Gastroesophageal sphincter (tissue), 3 donors: Measurements from ENCODE around the gene ELK4.

ENCODE experiments used
- CTCF ChIP-seq, 4 experiments: fragments of 200-600 bp in 2 of 4; fragments of 450-650 bp in 2 of 4; sonication (generic) in 1 of 4; IDR thresholded peaks; one replicate each; pipeline ENCODE4 v1.5.1; 2017 to 2019; ENCODE audit warnings: antibody characterized with exemption in 4 of 4, mild to moderate bottlenecking in 2 of 4, moderate library complexity in 2 of 4
- POLR2A ChIP-seq, 2 donors: fragments of 450-650 bp; IDR thresholded peaks; one replicate each; pipeline ENCODE4 v1.6.1; 2017; ENCODE audit warnings: antibody characterized with exemption in 2 of 2, mild to moderate bottlenecking in 2 of 2, moderate library complexity in 1 of 2

- TF ChIP-seq CTCF (IDR thresholded peaks at IDR 0.05) (no peak), POLR2A (IDR thresholded peaks at IDR 0.05) (no peak)
These were observed 13.7 kb upstream of the ELK4 start for GRCh38 chr1:205645519-205645918.
